HG02763 (cell line): Measurements from ENCODE around the gene PRR33.
"Not testable (repeated sequence)": the region's sequence is repeated elsewhere in the genome, so short reads cannot be mapped to it uniquely, and the experiment has no call there.

Experiments used
- ATAC-seq: cut with Tn5 transposase; IDR thresholded peaks from one replicate; pipeline ENCODE4 v1.9.1; 2021; ENCODE audit warnings: mild to moderate bottlenecking, moderate library complexity; ENCODE audit not compliant: unreplicated experiment

The PRR33 gene

GRCh38 chr11:1877211-1878136, 14.2 kb downstream of the PRR33 start:
- no peak for ATAC-seq

GRCh38 chr11:1876361-1877063, 15.2 kb downstream of the PRR33 start:
- no peak for ATAC-seq

- ATAC-seq, result not testable (repeated sequence)
Observed at GRCh38 chr11:1875851-1876301, 15.8 kb downstream of the PRR33 start.

GRCh38 chr11:1875093-1875850, 16.4 kb downstream of the PRR33 start:
- ATAC-seq, result no peak

GRCh38 chr11:1874441-1875092, 17.1 kb downstream of the PRR33 start:
- ATAC-seq, result not testable (repeated sequence)

GRCh38 chr11:1873813-1874150, 17.9 kb downstream of the PRR33 start:
- not testable (repeated sequence) for ATAC-seq

GRCh38 chr11:1873048-1873812, 18.5 kb downstream of the PRR33 start:
- ATAC-seq, result no peak

- no peak for ATAC-seq
Observed at GRCh38 chr11:1872267-1872985, 19.3 kb downstream of the PRR33 start.

- no peak for ATAC-seq
Observed at GRCh38 chr11:1871531-1871930, 20.2 kb downstream of the PRR33 start.

GRCh38 chr11:1870721-1871466, 20.8 kb downstream of the PRR33 start:
- ATAC-seq, result no peak

- no peak for ATAC-seq
Observed at GRCh38 chr11:1870326-1870696, 21.4 kb downstream of the PRR33 start.

- ATAC-seq, result no peak
Observed at GRCh38 chr11:1869427-1870325, 22.0 kb downstream of the PRR33 start.

GRCh38 chr11:1868636-1869291, 22.9 kb downstream of the PRR33 start:
- no peak for ATAC-seq

GRCh38 chr11:1868056-1868635, 23.5 kb downstream of the PRR33 start:
- no peak for ATAC-seq

GRCh38 chr11:1867381-1867780, 24.3 kb downstream of the PRR33 start:
- ATAC-seq, result no peak

GRCh38 chr11:1866776-1867175, 24.9 kb downstream of the PRR33 start:
- no peak for ATAC-seq

GRCh38 chr11:1866226-1866625, 25.5 kb downstream of the PRR33 start:
- ATAC-seq, result no peak
